ENCODE measurements around the gene DYTN.

DNA sequence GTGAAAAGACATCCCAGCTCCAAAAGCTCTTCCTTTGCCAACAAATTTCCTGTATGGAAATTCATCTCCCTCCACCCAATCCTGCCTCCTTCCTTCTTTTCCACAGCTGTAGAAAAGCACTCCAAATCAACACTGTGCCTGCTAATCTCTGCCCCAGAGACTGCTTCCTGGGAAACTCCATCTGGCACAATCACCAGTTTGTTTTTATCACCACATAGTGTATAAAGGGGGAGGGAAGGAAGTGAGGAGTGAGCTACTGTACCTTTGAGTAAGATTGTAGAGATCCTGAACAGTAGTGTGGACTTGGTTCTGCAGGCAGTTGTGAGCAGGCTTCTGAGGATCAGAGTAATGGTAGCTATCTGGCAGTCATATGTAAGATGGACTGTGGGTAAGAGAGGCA is 90.6 kb downstream of the DYTN start:
- TF ChIP-seq, protein P1, sequence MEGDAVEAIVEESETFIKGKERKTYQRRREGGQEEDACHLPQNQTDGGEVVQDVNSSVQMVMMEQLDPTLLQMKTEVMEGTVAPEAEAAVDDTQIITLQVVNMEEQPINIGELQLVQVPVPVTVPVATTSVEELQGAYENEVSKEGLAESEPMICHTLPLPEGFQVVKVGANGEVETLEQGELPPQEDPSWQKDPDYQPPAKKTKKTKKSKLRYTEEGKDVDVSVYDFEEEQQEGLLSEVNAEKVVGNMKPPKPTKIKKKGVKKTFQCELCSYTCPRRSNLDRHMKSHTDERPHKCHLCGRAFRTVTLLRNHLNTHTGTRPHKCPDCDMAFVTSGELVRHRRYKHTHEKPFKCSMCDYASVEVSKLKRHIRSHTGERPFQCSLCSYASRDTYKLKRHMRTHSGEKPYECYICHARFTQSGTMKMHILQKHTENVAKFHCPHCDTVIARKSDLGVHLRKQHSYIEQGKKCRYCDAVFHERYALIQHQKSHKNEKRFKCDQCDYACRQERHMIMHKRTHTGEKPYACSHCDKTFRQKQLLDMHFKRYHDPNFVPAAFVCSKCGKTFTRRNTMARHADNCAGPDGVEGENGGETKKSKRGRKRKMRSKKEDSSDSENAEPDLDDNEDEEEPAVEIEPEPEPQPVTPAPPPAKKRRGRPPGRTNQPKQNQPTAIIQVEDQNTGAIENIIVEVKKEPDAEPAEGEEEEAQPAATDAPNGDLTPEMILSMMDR (IDR thresholded peaks at IDR 0.05; ENCODE audit: low read length) = no peak
- TF ChIP-seq EZH2 (optimal IDR thresholded peaks at IDR 0.05; ENCODE audit: low read depth, low read length) = no peak
- no peak for TF ChIP-seq EZH2phosphoT487 (IDR thresholded peaks at IDR 0.05; ENCODE audit: low read length)

Data from MM.1S (cell line).